ENCODE results near the gene COL24A1.

DNA sequence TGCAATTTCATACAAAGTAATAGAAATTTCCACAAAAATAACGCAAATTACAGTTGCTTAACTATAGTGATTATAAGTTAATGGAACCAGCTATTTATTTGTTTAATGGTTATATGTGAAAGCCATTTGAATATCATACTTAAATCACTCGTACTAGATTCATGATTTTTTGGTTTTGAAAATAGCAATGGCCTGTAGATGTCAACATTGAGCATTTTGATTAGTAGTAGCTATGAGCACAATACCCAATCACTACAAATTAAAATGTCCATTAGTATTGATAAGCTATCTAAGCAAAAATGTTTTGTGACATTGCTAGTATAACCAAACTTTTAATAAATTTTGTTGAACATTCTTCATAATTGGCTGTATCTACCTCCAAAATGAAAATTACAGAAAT lies 10.0 kb downstream of the COL24A1 start:
- TF ChIP-seq EZH2phosphoT487 (IDR thresholded peaks at IDR 0.05; ENCODE audit: insufficient read depth, low read depth) (no peak), EZH2 (IDR thresholded peaks at IDR 0.05; ENCODE audit: insufficient read depth, poor library complexity, severe bottlenecking) (no peak)
